ENCODE measurements around the gene PITPNB.

- no peak for TF ChIP-seq RARB (CRISPR knock-in tag; IDR thresholded peaks at IDR 0.05)
- TF ChIP-seq ARNTL (CRISPR knock-in tag; IDR thresholded peaks at IDR 0.05; ENCODE audit: borderline replicate concordance, low read depth): no peak
- TF ChIP-seq ZFP3 (CRISPR knock-in tag; IDR thresholded peaks at IDR 0.05): no peak
- TF ChIP-seq SNAI2 (CRISPR knock-in tag; IDR thresholded peaks at IDR 0.05): no peak
- no peak for TF ChIP-seq PATZ1 (CRISPR knock-in tag; IDR thresholded peaks at IDR 0.05; ENCODE audit: borderline replicate concordance)
- no peak for TF ChIP-seq TOX (CRISPR knock-in tag; IDR thresholded peaks at IDR 0.05; ENCODE audit: borderline replicate concordance)
Measured at GRCh38 chr22:27850000-27850521, 69.0 kb downstream of the PITPNB start.
